ENCODE results near the gene TOP3A.
A peak's percentile ranks its signal among the peaks of the same experiment; 100 is the strongest.

Gene TOP3A

GRCh38 chr17:18225121-18225641, 89.6 kb downstream of the TOP3A start, which contains the start of gene LLGL1:
TSS of gene LLGL1 (plus strand) at chr17:18225635. CDS start at chr17:18225683, 48 bp downstream.
- H3K27me3 ChIP-seq = no peaks in the 10 kb centered on the region
- H3K36me3 ChIP-seq = no peaks in the 10 kb centered on the region
- peak; percentile 96 for DNase-seq
- no peaks in the 10 kb centered on the region for H3K9me3 ChIP-seq
- TF ChIP-seq, protein P1, sequence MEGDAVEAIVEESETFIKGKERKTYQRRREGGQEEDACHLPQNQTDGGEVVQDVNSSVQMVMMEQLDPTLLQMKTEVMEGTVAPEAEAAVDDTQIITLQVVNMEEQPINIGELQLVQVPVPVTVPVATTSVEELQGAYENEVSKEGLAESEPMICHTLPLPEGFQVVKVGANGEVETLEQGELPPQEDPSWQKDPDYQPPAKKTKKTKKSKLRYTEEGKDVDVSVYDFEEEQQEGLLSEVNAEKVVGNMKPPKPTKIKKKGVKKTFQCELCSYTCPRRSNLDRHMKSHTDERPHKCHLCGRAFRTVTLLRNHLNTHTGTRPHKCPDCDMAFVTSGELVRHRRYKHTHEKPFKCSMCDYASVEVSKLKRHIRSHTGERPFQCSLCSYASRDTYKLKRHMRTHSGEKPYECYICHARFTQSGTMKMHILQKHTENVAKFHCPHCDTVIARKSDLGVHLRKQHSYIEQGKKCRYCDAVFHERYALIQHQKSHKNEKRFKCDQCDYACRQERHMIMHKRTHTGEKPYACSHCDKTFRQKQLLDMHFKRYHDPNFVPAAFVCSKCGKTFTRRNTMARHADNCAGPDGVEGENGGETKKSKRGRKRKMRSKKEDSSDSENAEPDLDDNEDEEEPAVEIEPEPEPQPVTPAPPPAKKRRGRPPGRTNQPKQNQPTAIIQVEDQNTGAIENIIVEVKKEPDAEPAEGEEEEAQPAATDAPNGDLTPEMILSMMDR (IDR thresholded peaks at IDR 0.05; ENCODE audit: low read depth, low read length) = no peak
- H3K4me3 ChIP-seq (ENCODE audit: low read depth, low read length) = peak within 1 kb of the TSS; percentile 69
- H3K4me1 ChIP-seq = peaks cover 4% of the 10 kb centered on the region; the same call in 1 of the 2 replicates

DNA sequence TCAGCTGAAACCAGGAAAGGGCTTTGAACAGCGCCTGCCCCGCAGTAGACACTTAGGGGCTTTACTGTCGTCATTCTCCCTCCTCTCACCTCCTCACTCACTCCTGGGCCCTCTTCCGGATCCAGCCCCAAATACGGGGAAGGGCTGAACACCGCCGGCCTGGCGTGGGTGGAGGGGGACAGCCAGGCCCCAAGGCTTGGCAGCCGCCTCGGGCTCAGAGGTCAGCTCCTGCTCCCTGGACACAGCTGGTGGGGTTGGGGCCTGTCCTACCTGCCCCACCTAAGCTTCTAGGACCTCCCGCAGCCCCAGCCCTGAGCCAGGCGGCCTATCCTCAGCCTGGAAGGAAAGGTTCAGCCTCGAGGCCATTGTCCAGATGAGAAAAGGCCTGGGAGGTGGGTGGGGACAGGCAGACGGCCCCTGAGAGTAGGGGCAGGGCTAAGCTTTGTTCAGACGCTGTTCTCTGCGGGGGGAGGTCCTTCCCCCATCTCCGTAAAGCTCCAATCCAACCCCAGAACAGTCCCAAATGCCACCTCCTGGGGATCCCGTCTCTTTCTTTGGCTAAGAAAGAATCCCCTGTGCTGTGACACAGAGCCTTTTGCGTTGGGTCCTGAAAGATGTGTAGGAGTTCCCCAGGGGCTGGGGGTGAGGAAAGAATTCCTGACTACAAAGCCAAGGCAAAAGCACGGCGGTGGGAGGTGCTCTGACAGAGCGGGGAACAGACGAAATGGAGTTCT, 90.2 kb downstream of the TOP3A start:
- Histone ChIP-seq H3K4me3 (ENCODE audit: low read depth, low read length) (peak overlapping the region; percentile 37), H3K36me3 (no peaks in the 10 kb centered on the region)

DNA sequence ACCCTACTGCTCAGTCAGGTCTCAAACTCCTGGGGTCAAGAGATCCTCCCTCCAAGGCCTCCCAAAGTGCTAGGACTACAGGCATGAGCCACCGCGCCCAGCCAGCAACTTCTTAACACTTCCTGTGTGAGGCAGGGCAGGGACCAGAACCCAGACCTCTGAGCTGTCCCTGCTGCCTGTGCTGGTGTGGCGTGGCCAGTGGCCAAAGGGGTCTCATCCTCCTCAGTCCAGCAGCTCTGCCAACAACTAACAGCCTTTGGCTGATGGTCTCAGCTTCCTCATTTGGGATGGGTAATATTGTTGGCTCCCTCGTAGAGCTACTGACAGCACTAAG, 90.8 kb downstream of the TOP3A start:
- H3K27me3 ChIP-seq = no peaks in the 10 kb centered on the region
- TF ChIP-seq, protein P1 (IDR thresholded peaks at IDR 0.05; ENCODE audit: low read depth, low read length) = no peak
- H3K4me1 ChIP-seq = peaks cover 4% of the 10 kb centered on the region; the same call in 1 of the 2 replicates
- H3K4me3 ChIP-seq (ENCODE audit: low read depth, low read length) = no peak overlapping the region
- no peak for DNase-seq
- H3K36me3 ChIP-seq = no peaks in the 10 kb centered on the region
- no peaks in the 10 kb centered on the region for H3K9me3 ChIP-seq

More for the DNA sequence above, 90.2 kb downstream of the TOP3A start:
- TF ChIP-seq, protein P1 (IDR thresholded peaks at IDR 0.05; ENCODE audit: low read depth, low read length) = no peak
- Histone ChIP-seq H3K27me3 (no peaks in the 10 kb centered on the region), H3K4me1 (peaks cover 4% of the 10 kb centered on the region; the same call in 1 of the 2 replicates), H3K9me3 (no peaks in the 10 kb centered on the region)
- DNase-seq = no peak

Measured in BE2C (cell line).